Measurements from ENCODE around the gene UBE2U.

UBE2U gene, protein sequence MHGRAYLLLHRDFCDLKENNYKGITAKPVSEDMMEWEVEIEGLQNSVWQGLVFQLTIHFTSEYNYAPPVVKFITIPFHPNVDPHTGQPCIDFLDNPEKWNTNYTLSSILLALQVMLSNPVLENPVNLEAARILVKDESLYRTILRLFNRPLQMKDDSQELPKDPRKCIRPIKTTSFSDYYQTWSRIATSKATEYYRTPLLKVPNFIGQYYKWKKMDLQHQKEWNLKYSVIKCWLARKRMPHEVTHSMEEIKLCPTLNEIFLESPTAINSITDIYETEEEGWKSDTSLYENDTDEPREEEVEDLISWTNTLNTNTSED

DNA sequence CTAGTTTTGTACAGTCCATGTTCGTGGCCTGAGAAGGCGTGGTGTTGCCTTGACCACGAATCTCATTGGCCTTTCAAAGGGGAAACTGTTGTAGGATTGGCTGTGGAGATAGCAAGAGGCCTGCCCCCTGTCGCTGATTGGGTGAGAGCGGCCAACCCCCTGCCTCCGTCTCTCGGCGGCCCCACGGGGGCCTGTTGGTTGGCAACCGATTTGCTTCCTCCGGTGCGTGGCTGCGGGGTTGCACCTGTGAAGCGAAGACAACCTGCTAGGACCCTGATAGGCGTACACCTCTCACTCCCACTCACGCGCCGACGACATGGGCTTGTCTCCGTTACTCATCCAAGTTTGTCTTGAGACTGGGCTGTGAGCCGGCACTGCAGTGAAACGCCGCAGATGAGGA, at the start of gene UBE2U:
Gene UBE2U (plus strand): TSS at position 204 of the 400 bp plus-strand sequence. CDS start 428 bp downstream, outside the sequence.
- no peak for DNase-seq (ENCODE audit: low read depth in 2 of 2)

GRCh38 chr1:64155278-64155677, 48.1 kb upstream of the UBE2U start:
- DNase-seq (ENCODE audit: low read depth in 2 of 2) = no peak

DNA sequence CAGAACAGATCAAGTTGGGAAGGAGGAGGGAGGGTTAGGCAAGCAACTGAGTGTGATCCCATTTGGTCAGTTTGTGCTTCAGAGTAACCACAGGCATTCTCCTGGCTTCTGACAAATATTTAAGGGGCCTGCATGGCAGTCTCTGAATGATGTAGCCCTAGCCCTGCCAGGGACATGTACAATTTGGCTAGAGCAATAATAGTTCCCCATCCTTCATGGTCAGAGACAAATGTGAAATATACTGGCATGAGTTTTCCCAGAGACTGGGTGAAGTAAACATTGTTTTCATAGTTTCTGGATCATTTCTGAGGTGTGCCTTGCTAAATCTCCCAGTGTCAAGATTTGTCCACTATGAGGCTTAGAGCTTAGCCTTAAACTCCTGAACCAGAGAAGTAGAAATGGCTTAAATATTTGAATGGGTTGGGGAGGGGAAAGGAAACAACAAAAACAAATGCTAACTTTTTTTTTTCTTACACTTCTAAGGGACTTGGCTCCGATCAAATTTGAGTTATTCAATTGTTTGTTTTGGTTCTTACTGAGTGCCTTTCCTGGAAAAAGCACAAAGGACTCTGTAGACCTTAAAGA, 42.0 kb upstream of the UBE2U start:
- no peak for DNase-seq (ENCODE audit: low read depth in 2 of 2)

DNA sequence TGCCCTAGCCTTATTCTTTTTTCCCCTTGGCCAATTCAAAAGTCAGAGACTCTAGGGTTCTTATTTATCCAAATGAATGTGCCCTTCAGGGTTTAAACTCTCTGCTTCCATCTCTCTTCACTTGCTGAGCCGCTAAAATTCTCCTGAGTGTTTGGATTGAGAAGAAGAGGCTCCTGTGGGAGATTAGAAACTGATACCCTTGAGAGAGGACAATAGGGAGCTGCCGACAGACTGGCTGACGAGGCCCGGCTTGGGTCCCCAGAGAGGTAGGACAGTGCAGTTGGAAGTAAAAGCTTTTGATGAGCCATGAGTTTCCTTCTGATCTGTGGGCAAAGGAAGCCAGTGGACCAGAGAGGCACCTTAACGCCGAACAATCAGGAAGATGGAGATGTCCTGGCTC, 41.3 kb upstream of the UBE2U start:
- DNase-seq (ENCODE audit: low read depth in 2 of 2) = no peak

GRCh38 chr1:64162804-64163203, 40.6 kb upstream of the UBE2U start:
- DNase-seq (ENCODE audit: low read depth in 2 of 2) = no peak

DNA sequence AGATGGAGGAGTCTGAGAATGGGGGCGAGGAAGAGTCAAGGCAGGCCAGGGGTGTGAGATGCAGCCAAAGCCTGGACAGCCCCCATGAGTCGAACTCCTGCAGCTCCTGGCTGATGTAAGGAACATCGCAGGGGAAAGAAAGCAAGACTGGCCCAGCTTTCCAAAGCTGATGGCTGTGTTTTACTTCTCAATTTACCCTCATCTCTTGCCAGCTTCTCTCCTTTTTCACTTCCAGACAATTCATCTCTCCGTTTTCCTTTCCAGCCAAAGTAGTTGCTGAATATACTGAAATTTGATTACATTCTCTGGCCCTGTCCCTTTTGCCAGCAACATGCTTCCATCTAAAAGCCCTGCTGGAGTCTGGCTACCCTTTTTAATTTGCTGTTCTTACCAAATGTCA, 40.0 kb upstream of the UBE2U start:
- no peak for DNase-seq (ENCODE audit: low read depth in 2 of 2)

DNA sequence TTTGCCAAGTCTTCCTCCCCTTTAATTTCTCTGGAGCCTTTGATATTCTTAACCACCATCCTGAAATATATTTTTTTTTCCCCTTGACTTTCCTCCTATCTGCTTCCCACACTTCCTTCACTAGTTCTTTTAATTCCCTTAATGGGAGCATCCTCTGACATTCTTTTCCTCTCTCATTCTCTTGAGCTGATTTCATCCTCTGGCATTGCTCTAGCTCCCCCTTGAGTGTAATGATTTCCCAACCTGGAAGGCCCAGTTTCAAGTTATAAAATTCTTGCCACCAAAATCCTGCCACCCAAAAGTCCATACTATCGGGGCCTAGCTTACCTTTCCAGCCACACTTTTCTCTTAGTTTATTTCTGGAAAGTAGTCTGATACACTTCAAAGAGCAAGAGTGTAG, 39.5 kb upstream of the UBE2U start:
- no peak for DNase-seq (ENCODE audit: low read depth in 2 of 2)

GRCh38 chr1:64166629-64167028, 36.8 kb upstream of the UBE2U start:
- no peak for DNase-seq (ENCODE audit: low read depth in 2 of 2)

GRCh38 chr1:64167176-64167575, 36.2 kb upstream of the UBE2U start:
- no peak for DNase-seq (ENCODE audit: low read depth in 2 of 2)

GRCh38 chr1:64171246-64171645, 32.2 kb upstream of the UBE2U start:
- no peak for DNase-seq (ENCODE audit: low read depth in 2 of 2)

- no peak for DNase-seq (ENCODE audit: low read depth in 2 of 2)
These were observed 31.6 kb upstream of the UBE2U start for GRCh38 chr1:64171797-64172281.

DNA sequence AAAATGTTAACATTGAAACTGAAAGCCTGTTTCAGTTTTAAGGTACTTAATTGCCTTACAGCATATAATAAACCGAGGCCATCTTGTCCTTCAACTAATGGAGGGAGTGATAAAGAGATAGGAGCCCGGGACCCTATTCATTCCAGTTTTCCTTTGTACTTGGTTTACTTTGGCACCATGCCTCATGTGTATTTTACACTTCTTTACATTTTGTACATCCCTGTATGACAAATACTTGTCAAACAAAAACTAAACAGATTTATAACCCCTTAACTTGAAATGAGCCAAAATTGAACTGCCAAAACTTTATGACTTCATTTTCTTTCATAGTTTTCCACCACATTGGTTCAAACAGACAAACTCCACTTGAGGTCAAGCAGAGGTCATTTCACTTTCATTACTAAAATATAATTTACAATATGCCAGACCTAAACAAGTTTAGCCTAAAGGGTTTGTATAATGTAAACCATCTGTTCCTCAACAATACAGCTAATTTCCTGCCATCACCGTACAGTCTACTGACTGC, 30.9 kb upstream of the UBE2U start:
- no peak for DNase-seq (ENCODE audit: low read depth in 2 of 2)

GRCh38 chr1:64173336-64173940, 30.0 kb upstream of the UBE2U start:
- DNase-seq (ENCODE audit: low read depth in 2 of 2) = no peak

DNA sequence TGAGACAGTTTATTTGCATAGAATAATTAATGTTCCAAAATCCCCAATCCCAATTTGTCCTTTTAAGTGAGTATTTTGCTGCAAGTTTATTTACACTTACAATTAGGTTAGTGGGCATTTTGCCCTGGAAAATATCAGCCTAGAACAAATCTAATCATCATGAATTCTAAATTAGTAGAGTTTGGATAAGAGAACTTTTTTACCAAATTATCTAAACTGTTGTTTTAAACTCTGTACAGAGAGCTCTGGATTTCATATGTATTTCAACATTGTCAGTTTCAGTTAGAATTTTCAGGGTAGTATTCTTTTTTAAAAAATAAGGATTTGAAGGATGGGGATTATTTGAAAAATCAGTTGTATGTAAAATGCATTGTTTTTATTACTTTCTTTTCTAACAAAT, 27.8 kb upstream of the UBE2U start:
- no peak for DNase-seq (ENCODE audit: low read depth in 2 of 2)

DNA sequence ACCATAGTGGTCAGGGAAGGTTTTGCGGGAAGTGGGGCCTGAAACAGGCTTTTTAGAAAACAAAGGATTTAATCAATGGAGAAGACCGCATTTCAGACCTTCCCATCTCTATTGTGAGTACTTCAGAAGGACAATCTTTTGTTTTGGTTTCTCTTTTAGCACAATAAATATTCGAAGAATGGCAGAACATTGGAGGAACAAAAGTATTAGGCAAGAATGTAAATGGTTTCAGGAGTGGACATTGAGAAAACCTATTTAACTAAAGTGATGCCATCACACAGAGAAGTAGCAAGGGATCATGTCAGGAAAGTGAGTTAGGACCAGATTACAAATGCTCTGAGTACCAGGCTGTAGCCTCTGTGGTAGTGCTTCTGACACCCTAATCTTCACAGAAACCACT, 26.8 kb upstream of the UBE2U start:
- DNase-seq (ENCODE audit: low read depth in 2 of 2) = no peak

DNA sequence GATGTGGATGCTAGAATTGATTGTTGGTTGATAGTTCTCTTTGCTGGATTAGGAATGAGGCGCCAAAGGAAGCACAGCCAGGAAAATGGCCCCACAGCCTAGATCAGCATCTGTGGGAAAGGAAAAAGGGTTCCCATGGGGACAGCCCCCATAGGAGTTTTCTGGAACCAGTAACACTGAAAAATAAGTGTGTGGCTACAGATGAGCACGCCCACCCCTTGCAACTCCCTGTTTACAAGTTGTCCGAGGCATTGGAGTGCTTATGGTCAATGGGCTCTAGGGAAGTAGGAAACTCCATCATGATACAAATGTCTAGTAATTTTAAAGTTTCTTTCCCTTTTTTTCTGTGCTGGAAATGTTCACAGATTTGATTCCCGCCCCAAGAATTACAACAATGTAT, 23.8 kb upstream of the UBE2U start:
- DNase-seq (ENCODE audit: low read depth in 2 of 2) = no peak

GRCh38 chr1:64182207-64182606, 21.2 kb upstream of the UBE2U start:
- no peak for DNase-seq (ENCODE audit: low read depth in 2 of 2)

- DNase-seq (ENCODE audit: low read depth in 2 of 2) = no peak
These were observed 19.9 kb upstream of the UBE2U start for GRCh38 chr1:64183395-64184002.

DNA sequence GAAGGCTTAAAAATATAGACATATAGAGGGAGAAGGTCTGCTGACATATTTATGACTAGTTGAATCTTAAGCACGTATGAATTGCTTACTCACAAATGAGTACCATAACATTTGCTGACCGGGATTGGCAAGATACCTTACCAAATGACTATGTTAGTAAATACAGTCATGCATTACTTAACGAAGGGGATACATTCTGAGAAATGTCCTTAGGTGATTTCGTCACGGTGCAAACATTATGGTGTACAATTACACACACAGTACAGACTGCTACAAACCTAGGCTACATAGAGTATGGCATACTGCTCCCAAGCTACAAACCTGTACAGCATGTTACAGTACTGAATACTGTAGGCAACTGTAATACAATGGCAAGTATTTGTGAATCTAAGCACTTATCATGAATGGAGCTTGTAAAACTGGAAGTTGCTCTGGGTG, 19.4 kb upstream of the UBE2U start:
- DNase-seq (ENCODE audit: low read depth in 2 of 2) = no peak

DNA sequence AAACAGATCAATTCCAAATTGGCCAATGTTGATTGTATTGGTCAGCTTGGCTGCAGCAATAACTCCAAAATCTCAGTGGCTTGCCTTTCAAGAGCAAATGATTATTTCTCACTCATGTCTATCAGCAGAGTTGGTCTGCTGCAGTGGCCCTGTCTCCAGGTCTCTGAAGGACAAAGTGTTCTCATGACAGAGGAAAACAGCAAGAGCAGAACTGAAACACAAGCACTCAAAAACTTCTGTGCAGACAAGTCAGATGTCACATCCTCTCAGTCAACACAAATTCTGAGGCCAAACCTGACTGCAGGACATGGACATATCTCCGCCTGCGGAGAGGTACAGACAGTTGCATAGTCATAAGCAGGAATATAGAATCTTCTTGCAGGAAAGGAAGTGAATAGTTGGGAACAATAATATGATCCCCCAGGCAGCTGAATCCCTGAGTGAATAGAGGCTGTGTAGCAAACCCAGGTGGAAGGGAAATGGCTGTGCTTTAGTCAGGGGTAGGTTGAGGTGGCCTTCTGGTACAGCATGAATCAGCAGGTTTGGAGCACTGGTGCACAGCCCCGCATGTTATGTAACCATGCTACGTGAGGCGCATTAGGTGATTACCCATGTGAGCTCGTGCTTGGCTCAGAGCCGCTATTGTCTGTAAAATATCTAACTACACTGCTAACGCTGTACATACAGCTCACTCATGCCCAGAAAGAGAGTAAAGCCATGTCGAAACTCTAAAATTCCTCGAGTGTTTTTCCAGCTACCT, 17.1 kb upstream of the UBE2U start:
- DNase-seq (ENCODE audit: low read depth in 2 of 2) = no peak

- DNase-seq (ENCODE audit: low read depth in 2 of 2) = no peak
These were observed 16.5 kb upstream of the UBE2U start for GRCh38 chr1:64186898-64187280.

DNA sequence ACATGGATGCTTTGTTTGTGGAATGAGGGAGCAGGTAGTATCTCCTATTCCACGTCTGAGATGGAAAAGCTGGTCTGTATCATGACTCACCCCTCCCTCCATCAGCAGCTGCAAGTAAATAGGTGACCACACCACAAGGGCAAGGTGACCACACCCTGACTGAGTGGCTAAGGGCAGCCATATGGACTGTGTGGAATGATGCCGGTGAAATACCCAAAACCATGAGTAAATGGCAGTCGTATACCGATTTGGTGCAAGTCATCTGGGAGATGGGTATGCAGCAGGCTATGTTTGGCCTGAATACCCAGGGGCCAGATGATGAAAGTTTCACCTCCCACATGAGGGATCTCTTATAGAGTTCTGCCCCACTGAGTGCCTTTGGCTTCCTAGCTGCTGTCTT, 15.8 kb upstream of the UBE2U start:
- DNase-seq (ENCODE audit: low read depth in 2 of 2) = no peak

Data from stimulated activated CD8-positive, alpha-beta memory T cell treated with anti-CD3 and anti-CD28 coated beads, Interleukin-2, amount 100 ng/mL, for 48 hours (primary cell).